T1000 (cell line): ENCODE results near the gene ZNF764.
"Not testable (repeated sequence)": the region's sequence is repeated elsewhere in the genome, so short reads cannot be mapped to it uniquely, and the experiment has no call there.

Source experiments
- DNase-seq: peaks from one replicate; lab custom pipeline; 2025; ENCODE audit warnings: mixed read lengths; lab: John Stamatoyannopoulos, UW

Gene ZNF764

DNA sequence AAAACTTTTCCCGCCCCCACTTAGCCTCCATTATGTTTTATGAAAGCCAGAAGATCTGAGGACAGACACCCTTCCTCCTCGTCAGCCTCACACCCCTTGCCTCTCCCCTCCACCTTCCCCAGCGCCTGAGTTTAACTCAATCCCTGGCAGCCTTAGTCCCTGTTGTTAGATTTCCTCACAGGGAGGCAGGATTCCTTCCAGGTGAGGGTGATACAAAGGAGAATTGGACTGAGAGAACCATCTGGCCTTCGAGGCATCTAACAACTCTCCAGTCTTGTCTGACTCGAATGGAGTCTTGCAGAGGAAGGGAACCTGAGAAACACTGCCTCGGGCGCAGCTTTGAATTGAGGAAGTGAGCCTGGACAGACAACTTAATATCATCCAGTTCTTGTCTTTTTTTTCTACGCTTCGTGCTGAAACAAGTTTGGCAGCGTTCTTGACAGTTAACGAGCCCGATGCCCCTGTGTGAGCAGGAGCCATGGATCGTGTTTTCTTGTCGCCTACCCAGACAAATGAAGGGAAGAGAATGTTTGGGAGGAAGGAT, 30.5 kb downstream of the ZNF764 start:
- no peak for DNase-seq

DNA sequence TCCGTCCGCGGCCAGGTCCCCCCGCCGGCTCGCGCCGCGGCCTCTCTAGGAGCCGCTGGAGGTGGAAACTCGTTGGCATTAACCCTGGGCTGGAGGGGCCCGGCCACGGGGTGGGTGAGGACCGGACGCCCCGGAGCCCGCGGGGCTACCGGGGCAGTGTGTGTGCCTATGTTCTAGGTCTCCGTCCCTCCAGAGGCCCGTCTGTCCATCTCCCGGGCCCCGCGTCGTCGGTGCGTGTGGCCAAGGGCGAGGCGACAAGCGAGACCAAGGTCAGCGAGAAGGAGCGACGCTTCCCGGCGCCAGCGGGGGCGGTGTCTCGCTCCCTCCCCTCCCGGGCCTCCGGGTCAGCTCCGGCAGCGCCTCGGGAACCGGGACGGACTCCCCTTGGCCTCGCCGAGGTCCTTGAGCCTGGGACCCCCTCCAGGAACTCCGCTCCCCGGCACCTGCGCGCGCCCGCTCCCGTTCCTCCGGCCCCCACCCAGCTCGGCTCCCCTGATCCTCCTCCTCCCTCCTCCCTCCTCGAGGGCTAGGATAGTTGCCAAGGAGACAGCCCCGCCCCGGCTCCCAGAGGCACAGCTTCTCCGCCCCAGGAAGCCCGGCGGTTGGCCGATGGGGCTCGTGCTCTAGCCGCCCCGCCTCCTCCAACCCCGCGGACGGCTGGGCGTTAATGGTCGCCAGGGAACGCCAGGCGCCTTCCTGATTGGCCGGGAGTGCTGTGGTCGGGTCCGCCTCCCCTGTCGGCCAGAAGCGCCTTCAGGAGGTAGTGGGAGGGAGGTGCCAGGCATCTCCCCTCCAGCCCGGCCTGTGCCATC, 31.1 kb downstream of the ZNF764 start:
- peak; percentile 98 for DNase-seq

DNA sequence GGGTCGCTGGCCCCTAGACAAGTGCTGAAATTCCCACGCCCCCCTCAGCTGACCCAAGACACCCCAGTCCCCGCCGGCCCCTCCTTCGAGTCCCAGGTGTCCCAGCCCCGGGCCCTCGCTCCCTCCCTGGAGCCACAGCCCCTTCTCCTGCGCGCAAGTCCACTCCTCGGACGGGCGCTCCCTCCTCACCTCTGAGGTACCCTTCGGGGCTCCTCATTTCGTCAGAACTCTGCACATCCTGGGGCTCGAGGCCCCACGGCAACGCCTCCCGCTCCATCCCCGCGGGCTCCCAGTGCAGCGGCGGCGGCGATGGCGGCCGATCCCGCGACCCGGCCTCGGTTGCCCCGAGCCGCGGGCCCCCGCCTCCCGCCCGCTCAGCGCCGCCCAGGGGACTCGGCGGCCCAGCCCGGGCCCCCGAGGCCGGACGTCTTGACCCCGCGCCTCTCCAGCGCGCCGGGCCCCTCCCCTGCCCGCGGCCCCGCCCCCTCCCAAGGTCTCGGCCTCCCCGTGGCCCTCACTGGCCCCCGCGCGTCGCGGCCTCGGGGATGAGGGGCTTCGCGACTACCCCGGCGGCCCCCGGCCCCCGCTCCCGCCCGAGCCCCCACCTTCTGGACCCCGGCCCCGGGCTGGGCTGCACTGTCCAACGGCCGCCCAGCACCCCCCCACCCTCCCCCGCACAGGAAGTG, 31.9 kb downstream of the ZNF764 start, which contains the start of gene ZNF768:
Gene ZNF768 (minus strand): TSS at position 430 of the 686 bp plus-strand sequence. CDS start 153 bp downstream, at position 277.
- DNase-seq: no peak

DNA sequence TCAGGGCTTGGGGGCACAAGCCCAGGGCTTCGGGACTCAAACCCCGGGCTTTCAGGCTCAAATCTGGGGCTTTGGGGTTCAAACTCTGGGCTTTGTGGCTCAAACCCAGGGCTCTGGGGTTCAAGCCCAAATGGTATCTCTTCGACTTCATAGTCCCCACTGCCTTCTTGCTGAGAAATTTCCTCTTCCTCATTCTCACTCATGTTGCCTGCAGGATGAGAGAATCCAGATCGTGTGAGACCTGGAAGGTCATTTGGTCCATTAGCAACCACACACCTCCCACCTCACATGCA, 32.4 kb downstream of the ZNF764 start:
- DNase-seq: no peak

DNA sequence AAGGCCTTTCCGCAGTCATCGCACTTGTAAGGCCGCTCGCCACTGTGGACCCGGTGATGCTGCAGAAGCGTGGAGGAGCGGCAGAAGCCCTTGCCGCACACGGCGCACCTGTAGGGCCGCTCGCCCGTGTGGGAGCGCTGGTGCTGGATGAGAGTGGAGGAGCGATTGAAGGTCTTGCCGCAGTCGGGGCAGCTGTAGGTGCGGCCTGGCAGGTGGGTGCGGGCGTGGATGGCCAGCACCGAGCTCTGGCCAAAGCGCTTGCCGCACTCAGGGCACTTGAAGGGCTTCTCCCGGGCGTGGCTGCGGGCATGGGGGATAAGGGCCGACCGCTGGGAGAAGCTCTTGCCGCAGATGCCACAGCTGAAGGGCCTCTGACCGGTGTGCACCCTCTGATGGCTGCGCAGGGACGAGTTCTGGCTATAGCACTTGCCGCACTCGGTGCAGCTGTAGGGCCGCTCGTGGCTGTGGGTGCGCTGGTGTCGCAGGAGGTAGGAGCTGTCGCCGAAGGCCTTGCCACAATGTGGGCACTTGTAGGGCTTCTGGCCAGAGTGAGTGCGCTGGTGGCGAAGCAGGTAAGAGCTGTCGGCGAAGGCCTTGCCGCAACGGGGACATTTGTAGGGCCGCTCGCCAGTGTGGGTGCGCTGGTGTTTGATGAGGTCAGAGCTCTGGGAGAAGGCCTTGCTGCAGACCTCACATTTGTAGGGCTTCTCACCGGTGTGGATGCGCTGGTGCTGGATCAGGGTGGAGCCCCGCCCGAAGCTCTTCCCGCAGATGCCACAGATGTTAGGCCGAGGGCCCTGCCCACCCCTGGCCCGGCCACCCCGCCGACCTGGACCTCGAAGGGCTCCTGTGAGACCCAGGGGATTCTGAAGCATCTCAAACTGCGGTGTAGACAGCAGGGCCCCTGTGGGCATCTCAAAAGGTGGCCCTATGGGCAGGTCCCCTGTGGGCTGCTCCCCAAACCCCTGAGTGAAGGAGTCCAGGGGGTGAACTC, 33.3 kb downstream of the ZNF764 start:
- DNase-seq: no peak

DNA sequence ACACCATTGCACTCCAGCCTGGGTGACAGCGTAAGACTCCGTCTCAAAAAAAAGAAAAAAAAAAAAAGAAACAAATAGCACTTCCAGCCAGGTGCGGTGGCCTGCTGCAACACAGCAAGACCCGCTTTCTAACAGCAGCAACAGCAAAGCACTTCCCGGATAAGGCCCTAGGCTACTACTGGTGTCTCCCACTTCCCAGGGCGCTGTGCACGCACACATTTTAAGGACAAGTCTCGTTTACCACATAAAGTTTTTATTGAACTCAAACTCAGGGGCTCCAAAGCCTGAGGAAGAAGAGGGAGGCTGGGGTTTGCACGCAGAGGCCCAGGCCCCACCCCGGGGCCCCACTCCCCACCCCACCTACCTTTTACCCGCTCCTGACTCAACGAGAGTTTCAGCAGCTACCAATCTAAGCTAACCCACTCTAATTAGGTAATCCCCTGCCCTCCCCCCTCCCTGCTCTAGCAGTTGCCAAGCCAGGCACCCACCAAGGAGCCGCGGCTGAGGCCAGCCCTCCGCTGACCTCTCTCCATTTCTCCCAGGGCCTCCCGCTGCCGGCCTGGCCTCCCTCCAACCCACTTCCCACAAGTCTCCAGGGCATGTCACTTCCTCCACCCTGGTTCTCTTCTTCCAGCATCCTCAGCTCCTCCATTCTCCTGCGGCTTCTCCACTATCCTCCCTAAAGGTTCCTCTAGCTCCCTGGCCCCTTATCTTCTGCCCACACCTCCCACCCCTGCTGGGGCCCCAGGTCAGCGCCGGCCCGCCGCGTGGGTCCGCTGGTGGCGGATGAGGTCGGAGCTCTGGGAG, 34.2 kb downstream of the ZNF764 start:
- no peak for DNase-seq

DNA sequence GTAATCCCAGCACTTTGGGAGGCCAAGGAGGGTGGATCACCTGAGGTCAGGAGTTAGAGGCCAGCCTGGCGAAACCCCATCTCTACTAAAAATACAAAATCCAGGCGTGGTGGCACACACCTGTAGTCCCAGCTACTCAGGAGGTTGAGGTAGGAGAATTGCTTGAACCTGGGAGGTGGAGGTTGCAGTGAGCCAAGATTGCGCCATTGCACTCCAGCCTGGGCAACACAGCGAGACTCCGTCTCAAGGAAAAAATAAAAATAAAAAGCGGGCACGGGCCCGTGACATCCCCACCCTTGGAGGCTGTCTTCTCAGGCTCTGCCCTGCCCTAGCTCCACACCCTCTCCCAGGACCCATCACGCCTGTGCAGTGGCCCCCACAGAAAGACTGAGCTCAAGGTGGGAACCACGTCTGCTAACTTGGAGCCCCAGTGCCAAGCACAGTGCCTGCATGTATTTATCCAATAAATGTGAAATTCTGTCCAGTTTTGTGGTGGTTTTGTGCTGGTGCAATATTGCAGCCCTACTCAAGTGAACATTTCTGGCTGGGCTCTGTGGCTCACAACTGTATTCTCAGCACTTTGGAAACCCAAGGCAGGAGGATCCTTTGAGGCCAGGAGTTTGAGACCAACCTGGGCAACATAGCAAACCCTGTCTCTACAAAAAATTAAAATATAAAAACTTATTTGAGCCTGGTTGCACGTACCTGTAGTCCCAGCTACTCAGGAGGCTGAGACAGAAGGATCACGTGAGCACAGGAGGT, 35.3 kb downstream of the ZNF764 start:
- DNase-seq: not testable (repeated sequence)

DNA sequence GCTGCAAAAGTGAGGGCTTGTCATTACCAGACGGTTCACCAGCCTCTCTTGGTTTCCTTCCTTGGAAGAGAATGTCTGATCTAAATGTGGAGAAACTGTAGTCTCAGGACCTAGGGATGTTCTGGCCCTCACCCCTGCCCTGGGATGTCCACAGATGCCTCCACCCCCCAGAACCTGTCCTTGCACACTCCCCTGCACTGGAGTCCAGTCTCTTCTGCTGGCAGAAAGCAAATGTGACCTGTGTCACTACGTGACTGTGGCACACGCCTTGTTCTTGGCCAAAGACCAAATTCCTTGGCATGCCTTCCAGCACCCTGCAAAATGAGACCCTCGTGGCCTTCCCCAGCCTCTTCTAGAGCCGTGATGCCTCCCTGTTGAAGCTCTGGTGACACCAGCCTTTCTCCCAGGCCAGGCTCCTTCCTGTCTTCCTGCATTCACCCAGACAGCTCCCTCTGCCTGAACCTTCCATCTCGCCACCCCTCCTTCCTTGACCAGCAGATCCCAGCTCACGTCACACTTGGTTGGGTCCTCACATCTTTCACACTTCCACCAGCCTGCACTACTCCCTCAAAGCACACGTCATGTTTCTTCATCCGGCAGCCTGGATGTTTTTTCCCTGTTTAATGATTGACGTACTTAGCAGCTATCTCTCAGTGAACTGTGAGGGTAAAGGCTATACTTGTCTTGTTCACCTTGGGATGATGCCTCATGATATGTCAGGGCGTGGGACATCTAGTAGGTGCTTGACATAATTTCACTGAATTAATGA, 36.1 kb downstream of the ZNF764 start:
- DNase-seq: no peak

DNA sequence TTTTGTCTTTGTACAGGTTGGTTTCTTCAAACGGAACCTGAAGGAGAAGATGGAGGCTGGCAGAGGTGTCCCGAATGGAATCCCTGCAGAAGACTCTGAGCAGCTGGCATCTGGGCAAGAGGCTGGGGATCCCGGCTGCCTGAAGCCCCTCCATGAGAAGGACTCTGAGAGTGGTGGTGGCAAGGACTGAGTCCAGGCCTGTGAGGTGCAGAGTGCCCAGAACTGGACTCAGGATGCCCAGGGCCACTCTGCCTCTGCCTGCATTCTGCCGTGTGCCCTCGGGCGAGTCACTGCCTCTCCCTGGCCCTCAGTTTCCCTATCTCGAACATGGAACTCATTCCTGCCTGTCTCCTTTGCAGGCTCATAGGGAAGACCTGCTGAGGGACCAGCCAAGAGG, 36.7 kb downstream of the ZNF764 start:
- no peak for DNase-seq

DNA sequence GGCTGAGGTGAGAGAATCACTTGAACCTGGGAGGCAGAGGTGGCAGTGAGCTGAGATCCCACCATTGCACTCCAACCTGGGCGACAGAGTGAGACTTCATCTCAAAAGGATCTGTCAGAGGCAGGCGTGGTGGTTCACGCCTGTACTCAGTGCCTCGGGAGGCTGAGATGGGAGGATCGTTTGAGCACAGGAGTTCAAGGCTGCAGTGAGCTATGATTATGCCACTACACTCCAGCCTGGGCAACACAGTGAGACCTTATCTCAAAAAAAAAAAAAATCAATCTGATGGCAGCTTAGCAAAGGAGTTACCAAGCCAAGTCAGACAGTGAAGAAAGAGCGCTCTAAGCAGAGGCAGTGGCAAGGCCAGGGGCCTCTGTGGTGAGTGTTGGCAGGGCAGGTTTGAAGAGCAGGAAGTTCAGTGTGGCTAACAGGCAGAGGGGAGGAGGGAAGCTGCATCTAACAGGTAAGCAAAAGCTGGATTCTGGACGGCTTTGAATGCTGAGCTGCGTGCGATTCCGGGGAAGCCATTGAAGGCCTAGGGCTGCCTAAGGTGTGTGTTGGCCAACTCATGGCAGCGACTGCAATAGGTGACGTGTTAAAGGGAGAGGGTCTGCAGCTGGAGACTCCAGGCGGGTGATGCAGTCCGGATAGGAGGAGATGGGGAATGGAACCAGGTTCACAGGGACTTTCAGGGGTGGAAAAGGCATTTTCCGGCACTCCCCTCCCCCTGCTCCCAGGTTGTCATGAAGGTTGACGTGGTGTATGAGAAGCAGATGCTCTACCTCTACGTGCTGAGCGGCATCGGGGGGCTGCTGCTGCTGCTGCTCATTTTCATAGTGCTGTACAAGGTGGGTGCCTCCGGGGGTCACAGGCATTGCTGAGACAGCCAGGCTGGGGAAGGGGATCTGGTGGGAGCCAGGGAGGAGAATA, 38.8 kb downstream of the ZNF764 start:
- DNase-seq: no peak

DNA sequence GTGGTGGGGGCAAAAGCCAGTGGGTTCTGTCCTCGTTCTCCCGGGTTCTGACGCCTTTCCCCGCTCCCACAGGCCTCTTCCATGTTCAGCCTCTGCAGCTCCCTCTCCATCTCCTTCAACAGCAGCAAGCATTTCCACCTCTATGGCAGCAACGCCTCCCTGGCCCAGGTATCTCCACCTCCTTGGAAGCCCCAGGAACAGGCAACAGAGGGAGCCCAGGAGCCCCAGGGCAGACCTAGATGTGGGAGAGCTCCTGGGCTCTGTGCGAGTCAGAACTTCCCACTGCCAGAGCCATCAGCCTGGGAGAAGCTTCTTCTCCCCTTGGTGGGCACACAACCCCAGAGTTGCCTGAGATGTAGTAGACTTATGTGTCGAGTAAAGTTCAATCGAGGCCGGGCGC, 39.6 kb downstream of the ZNF764 start:
- DNase-seq: no peak

DNA sequence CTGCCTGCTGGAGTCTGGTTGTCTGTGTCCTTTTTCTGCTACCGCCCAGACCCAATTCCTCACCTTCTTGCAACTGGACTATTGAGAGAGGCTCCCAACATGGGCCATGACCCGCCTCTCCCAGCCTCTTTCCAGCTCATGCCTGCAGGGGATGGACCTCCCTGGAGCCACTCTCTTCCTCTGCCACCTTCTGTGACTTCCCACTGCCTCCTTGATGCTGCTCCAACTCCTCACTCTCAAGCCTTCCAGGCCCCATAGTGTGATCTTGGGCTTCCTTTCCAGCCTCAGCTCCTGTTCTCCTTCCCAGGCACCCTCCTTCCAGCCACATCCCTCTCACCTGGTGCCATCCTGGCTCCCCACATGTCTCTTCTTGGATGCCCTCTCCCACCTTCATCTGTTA, 42.9 kb downstream of the ZNF764 start:
- no peak for DNase-seq

DNA sequence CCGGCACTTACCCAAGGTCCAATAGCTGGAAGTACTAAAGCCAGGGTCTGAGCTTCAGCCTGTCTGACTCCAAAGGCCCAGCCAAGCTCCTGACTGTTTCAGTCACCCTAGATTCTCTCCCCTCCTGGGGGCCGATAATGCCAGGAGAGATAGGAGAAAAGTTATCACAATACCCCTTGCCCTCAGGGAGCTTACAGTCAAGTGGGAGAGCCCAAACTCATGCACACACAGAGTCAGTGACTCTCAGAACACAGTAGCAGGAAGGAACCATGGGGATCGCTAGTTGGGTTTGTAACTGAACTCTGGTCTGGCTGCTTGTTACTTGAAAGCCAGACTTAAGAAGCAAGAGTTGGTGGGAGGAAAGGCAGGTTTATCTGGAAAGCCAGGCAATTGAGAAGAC, 46.7 kb downstream of the ZNF764 start:
- DNase-seq: no peak

DNA sequence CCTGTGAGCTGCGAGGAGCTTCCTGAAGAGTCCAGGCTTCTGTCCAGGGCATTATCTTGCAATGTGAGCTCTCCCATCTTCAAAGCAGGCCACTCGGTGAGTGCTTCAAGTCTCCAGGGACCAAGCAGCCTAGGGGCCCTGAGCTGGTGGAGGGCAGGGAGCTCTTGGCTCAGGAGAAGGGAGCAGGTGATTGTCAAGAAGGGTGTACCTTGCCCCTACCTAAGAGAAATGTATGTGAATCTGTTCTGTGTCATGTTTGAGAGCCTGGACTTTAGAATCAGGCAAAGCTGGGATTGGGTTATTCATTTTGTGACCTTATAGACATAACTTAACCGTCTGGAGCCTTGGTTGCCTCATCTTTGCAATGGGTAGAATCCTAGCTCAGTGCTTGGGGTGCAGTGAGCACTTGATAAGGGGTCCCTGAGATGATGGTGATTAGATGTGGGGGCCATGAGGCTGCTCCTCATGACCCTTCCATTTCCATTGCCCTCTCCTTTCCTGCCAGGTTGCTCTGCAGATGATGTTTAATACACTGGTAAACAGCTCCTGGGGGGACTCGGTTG, 47.7 kb downstream of the ZNF764 start:
- DNase-seq: no peak

DNA sequence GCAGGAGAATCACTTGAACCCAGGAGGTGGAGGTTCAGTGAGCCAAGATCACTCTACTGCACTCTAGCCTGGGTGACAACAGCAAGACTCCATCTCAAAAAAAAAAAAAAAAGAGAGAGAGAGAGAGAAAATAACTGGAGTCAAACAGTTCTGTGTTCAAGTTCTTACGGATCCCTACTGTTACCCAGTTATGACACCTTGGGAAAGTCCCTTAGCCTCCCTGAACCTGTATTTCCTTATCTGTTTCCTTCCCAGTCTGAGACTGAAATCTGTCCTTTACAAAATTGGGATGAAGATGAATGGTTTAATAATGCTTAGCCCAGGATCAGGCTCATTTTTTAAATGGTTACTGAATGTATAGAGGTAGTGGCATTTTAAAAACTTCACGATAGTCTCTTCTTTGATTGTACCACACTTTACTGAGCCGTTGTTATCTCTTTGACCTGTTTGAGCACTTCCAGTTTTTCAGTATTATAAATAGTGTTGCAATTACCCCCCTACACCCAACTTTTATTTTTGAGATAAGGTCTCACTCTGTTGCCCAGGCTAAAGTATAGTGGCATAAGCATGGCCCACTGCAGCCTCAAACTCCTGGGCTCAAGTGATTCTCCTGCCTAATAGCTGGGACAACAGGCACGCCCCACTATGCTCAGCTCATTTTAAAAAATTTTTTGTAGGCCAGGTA, 49.0 kb downstream of the ZNF764 start:
- no peak for DNase-seq
